AG09319 (cell line): ENCODE measurements around the gene GASK1B.

Source experiments
- DNase-seq: peaks from one replicate; pipeline ENCODE4 v3.0.0-alpha.2; 2010; ENCODE audit warnings: low read depth; ENCODE audit errors: extremely low read depth
- TF ChIP-seq, protein P1 (sequence below): IDR thresholded peaks from 2 replicates; pipeline ENCODE4 v1.5.1; 2011; ENCODE audit warnings: low read depth, mild to moderate bottlenecking, inconsistent platforms, low read length, moderate library complexity

GASK1B gene

GRCh38 chr4:158125310-158125709 lies 47.5 kb downstream of the GASK1B start:
- DNase-seq, result no peak
- TF ChIP-seq, protein P1, sequence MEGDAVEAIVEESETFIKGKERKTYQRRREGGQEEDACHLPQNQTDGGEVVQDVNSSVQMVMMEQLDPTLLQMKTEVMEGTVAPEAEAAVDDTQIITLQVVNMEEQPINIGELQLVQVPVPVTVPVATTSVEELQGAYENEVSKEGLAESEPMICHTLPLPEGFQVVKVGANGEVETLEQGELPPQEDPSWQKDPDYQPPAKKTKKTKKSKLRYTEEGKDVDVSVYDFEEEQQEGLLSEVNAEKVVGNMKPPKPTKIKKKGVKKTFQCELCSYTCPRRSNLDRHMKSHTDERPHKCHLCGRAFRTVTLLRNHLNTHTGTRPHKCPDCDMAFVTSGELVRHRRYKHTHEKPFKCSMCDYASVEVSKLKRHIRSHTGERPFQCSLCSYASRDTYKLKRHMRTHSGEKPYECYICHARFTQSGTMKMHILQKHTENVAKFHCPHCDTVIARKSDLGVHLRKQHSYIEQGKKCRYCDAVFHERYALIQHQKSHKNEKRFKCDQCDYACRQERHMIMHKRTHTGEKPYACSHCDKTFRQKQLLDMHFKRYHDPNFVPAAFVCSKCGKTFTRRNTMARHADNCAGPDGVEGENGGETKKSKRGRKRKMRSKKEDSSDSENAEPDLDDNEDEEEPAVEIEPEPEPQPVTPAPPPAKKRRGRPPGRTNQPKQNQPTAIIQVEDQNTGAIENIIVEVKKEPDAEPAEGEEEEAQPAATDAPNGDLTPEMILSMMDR, result no peak
